HepG2 (cell line): ENCODE results near the gene ARMC2.

ENCODE experiments used
- E2F1 ChIP-seq: sonication (generic); formaldehyde crosslinking; IDR thresholded peaks from 2 replicates; pipeline ENCODE4 v1.5.0; 2020; ENCODE audit warnings: missing genetic modification reagents
- EHMT2 ChIP-seq: fragments of 200-600 bp; sonication (generic); IDR thresholded peaks from 2 replicates; pipeline ENCODE4 v1.7.0; 2017; ENCODE audit warnings: antibody characterized with exemption, low read depth, low read length, borderline replicate concordance
- HDAC1 ChIP-seq: sonication (generic); formaldehyde crosslinking; IDR thresholded peaks from 2 replicates; pipeline ENCODE4 v1.5.1; 2020; ENCODE audit warnings: mild to moderate bottlenecking, missing genetic modification reagents
- KAT8 ChIP-seq: IDR thresholded peaks from 2 replicates; pipeline ENCODE4 v1.6.1; 2016; ENCODE audit warnings: missing genetic modification reagents, missing compliant biosample characterization
- POLR2A ChIP-seq, 2 experiments: IDR thresholded peaks; 2 replicates each; pipeline ENCODE4 v1.6.1; 2011; ENCODE audit warnings: low read depth in 2 of 2, low read length in 2 of 2, mild to moderate bottlenecking in 1 of 2, moderate library complexity in 1 of 2; ENCODE audit not compliant: insufficient read depth in 1 of 2
- SMAD9 ChIP-seq: sonication (generic); formaldehyde crosslinking; IDR thresholded peaks from 2 replicates; pipeline ENCODE4 v1.5.1; 2020; ENCODE audit warnings: mild to moderate bottlenecking, missing genetic modification reagents
- YEATS4 ChIP-seq: sonication (generic); formaldehyde crosslinking; IDR thresholded peaks from 2 replicates; pipeline ENCODE4 v1.4.0; 2020; ENCODE audit warnings: missing genetic modification reagents, borderline replicate concordance
- ZFX ChIP-seq: sonication (generic); formaldehyde crosslinking; IDR thresholded peaks from 2 replicates; pipeline ENCODE4 v1.4.0; 2020; ENCODE audit warnings: mild to moderate bottlenecking, low read depth, missing genetic modification reagents, moderate library complexity
- ZNF124 ChIP-seq: sonication (generic); formaldehyde crosslinking; IDR thresholded peaks from 2 replicates; pipeline ENCODE4 v1.4.0; 2020; ENCODE audit warnings: missing genetic modification reagents
- ZNF431 ChIP-seq: sonication (generic); formaldehyde crosslinking; IDR thresholded peaks from 2 replicates; pipeline ENCODE4 v1.9.0; 2022; ENCODE audit warnings: missing genetic modification reagents, low read depth, mild to moderate bottlenecking, borderline replicate concordance
- TF ChIP-seq, protein P1 (sequence below): sonication (generic); formaldehyde crosslinking; IDR thresholded peaks from 2 replicates; pipeline ENCODE4 v1.4.0; 2020; ENCODE audit warnings: mild to moderate bottlenecking, missing genetic modification reagents
- TF ChIP-seq, protein P2 (sequence below): sonication (generic); formaldehyde crosslinking; IDR thresholded peaks from 2 replicates; pipeline ENCODE4 v1.4.0; 2020; ENCODE audit warnings: missing genetic modification reagents

DNA sequence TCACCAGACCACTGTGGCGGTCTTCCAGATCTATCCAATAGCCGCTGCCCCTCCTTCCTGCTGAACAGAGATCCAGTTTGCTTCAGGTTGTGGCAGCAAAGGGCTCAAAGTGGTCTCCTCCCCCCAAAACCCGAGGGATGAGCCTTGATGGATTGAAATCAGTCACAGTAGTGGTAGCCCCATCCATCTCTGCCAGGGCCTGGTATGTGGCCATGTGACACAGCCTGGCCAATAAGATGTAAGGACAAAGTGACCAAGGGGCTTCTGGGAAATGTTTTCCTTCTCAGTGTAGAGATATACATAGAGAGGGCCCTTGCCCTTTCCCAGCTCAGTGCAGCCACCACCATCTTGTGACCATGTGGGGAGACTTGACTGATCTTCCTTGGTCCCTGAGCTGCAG is 4.1 kb upstream of the ARMC2 start:
- TF ChIP-seq ZFX (CRISPR knock-in tag) (no peak), KAT8 (CRISPR knock-in tag) (no peak), POLR2A (IDR thresholded peaks at IDR 0.05; ENCODE audit: insufficient read depth in 1 of 2, low read depth in 2 of 2, low read length in 2 of 2) (no peak), ZNF431 (CRISPR knock-in tag) (no peak), ZNF124 (CRISPR knock-in tag) (no peak), EHMT2 (no peak), SMAD9 (CRISPR knock-in tag) (no peak), YEATS4 (CRISPR knock-in tag) (no peak), E2F1 (no peak), HDAC1 (CRISPR knock-in tag) (no peak)
- TF ChIP-seq, protein P1, sequence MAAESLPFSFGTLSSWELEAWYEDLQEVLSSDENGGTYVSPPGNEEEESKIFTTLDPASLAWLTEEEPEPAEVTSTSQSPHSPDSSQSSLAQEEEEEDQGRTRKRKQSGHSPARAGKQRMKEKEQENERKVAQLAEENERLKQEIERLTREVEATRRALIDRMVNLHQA: no peak
- TF ChIP-seq, protein P2, sequence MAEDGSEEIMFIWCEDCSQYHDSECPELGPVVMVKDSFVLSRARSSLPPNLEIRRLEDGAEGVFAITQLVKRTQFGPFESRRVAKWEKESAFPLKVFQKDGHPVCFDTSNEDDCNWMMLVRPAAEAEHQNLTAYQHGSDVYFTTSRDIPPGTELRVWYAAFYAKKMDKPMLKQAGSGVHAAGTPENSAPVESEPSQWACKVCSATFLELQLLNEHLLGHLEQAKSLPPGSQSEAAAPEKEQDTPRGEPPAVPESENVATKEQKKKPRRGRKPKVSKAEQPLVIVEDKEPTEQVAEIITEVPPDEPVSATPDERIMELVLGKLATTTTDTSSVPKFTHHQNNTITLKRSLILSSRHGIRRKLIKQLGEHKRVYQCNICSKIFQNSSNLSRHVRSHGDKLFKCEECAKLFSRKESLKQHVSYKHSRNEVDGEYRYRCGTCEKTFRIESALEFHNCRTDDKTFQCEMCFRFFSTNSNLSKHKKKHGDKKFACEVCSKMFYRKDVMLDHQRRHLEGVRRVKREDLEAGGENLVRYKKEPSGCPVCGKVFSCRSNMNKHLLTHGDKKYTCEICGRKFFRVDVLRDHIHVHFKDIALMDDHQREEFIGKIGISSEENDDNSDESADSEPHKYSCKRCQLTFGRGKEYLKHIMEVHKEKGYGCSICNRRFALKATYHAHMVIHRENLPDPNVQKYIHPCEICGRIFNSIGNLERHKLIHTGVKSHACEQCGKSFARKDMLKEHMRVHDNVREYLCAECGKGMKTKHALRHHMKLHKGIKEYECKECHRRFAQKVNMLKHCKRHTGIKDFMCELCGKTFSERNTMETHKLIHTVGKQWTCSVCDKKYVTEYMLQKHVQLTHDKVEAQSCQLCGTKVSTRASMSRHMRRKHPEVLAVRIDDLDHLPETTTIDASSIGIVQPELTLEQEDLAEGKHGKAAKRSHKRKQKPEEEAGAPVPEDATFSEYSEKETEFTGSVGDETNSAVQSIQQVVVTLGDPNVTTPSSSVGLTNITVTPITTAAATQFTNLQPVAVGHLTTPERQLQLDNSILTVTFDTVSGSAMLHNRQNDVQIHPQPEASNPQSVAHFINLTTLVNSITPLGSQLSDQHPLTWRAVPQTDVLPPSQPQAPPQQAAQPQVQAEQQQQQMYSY: no peak
